OCI-LY7 (cell line): ENCODE measurements around the gene ANKRD30A.

Source experiments
- CTCF ChIP-seq: fragments of 200-600 bp; sonication (generic); conservative IDR thresholded peaks from 2 replicates; pipeline ENCODE4 v1.5.1; 2014; ENCODE audit warnings: mild to moderate bottlenecking, antibody characterized with exemption, low read length, moderate library complexity, mixed read lengths
- EZH2phosphoT487 ChIP-seq: fragments of 200-600 bp; sonication (generic); IDR thresholded peaks from 2 replicates; pipeline ENCODE4 v1.6.1; 2018; ENCODE audit warnings: low read depth, borderline replicate concordance, mild to moderate bottlenecking, mixed run types, antibody characterized with exemption, low read length, moderate library complexity, mixed read lengths

DNA sequence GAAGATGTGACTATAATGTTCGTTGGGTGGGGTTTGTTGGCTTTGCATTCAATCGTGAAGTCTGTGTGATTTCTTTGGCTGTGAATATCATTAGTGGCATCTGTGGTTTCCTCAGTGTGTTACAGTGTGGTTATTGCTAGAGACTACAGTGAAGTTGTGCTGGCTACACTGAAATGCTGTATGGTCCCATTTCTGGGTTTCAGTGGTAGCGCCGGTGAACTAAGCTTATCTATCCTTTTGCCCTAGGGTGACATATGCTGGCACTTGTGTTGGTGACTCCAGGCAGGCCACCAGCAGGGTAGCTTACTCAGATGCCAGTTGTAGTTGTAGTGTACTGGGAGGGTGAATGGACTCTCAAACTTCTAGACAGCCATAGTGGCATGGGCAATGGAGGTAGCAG lies 259.5 kb downstream of the ANKRD30A start:
- TF ChIP-seq CTCF, result no peak
- no peak for TF ChIP-seq EZH2phosphoT487
